ENCODE data around the gene NOTCH1.

DNA sequence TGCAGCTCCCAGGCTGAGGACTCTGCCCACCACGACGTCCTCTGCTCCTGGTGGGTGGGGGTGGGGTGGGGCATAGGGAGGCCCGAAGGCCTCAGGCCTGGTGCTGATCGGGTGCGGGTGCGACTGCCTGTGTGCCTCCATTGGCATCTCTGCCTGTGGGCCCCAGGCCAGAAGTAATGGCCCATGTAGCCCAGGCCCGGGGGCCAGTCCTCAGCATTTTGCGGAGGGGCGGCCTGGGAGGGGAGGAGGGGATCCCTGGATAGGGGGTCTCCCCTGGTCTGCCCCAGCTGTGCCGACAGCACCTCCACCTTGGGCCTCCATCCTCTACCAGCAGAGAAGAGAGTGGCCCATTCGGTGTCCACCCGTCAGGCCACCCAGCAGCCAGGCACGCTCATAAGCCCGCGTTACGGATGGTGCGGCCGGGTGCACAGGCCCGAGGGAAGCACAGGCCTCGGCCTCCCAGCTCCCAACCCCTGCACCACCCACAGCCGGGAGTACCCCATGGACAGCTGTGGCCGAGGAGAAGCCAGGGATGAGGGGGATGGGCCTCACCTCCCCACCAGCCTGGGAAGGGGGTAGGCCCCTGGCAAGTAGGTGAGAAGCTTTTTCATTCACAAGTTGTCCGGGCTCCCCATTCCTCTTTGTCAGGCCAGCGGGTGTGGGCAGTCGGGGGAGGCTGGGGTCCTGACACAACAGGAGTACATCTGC lies 1.8 kb upstream of the NOTCH1 start:
- TF ChIP-seq, protein P1, sequence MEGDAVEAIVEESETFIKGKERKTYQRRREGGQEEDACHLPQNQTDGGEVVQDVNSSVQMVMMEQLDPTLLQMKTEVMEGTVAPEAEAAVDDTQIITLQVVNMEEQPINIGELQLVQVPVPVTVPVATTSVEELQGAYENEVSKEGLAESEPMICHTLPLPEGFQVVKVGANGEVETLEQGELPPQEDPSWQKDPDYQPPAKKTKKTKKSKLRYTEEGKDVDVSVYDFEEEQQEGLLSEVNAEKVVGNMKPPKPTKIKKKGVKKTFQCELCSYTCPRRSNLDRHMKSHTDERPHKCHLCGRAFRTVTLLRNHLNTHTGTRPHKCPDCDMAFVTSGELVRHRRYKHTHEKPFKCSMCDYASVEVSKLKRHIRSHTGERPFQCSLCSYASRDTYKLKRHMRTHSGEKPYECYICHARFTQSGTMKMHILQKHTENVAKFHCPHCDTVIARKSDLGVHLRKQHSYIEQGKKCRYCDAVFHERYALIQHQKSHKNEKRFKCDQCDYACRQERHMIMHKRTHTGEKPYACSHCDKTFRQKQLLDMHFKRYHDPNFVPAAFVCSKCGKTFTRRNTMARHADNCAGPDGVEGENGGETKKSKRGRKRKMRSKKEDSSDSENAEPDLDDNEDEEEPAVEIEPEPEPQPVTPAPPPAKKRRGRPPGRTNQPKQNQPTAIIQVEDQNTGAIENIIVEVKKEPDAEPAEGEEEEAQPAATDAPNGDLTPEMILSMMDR (IDR thresholded peaks at IDR 0.05; ENCODE audit: low read depth, low read length), result no peak
- TF ChIP-seq EZH2phosphoT487 (IDR thresholded peaks at IDR 0.05; ENCODE audit: low read depth), result no peak
